Tibial artery (tissue), 4 donors: Measurements from ENCODE around the gene PTPN13.

ENCODE experiments used
- DNase-seq, 2 donors: peaks; one replicate each; pipeline ENCODE4 v3.0.0-alpha.2; 2019
- H3K27ac ChIP-seq, 2 donors: fragments of 200-600 bp; sonication (generic) in 1 of 2; 1 replicate in 1 of 2; 2 replicates in 1 of 2; pipeline ENCODE4 v1.5.1; 2018 to 2019; ENCODE audit warnings: mild to moderate bottlenecking in 1 of 2
- H3K27me3 ChIP-seq, 2 donors: fragments of 200-600 bp; sonication (generic) in 1 of 2; one replicate each; pipeline versions ENCODE4 v1.5.1 to v1.6.0; 2016 to 2019
- H3K36me3 ChIP-seq, 3 donors: fragments of 200-600 bp; sonication (generic) in 2 of 3; one replicate each; pipeline ENCODE4 v1.5.1; 2016 to 2019; ENCODE audit warnings: mild to moderate bottlenecking in 2 of 3
- H3K4me1 ChIP-seq, 4 donors: fragments of 200-600 bp; sonication (generic) in 2 of 4; 1 replicate in 3 of 4; 2 replicates in 1 of 4; pipeline ENCODE4 v1.5.1; 2016 to 2019
- H3K4me3 ChIP-seq, 2 donors: fragments of 200-600 bp; sonication (generic) in 1 of 2; 1 replicate in 1 of 2; 2 replicates in 1 of 2; pipeline ENCODE4 v1.5.1; 2018 to 2019; ENCODE audit warnings: mild to moderate bottlenecking in 2 of 2
- H3K9me3 ChIP-seq, 3 donors: fragments of 200-600 bp; sonication (generic) in 1 of 3; one replicate each; pipeline ENCODE4 v1.5.1; 2016 to 2019
- intact Hi-C: fragments of 100-400 bp; cut with DNase I; formaldehyde crosslinking; loops from one replicate; pipeline ENCODE4 v1.15.0; 2023; ENCODE audit warnings: low total_unique reads
- TF ChIP-seq, protein P1 (sequence below), 2 experiments: fragments of 200-600 bp in 1 of 2; fragments of 450-650 bp in 1 of 2; IDR thresholded peaks; one replicate each; pipeline ENCODE4 v1.5.1; 2017 to 2019; ENCODE audit warnings: antibody characterized with exemption in 2 of 2, mild to moderate bottlenecking in 1 of 2, moderate library complexity in 1 of 2

PTPN13 gene

DNA sequence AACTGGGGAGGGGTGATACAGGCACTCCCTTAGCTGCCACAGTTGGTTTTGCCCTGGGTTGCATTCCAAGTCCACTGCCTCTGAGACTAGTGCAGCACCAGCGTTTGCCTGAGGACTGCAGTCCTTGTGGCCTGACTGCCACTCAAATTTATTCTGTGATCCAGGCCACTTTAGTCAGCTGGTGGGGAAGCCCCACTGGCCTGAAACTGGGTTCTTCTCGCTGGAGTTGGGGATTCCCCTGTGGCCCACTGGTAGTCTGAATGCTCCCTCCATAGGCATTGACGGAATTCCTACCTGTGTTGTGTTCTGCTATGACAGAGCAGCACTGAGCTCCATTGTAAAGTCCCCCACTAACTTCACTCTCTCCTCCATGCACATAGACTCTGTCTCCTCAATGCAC is 63.8 kb downstream of the PTPN13 start:
- H3K27ac ChIP-seq = no peak overlapping the region
- H3K27me3 ChIP-seq = no peaks in the 10 kb centered on the region
- no peak for DNase-seq
- H3K4me1 ChIP-seq = no peaks in the 10 kb centered on the region
- H3K4me3 ChIP-seq = no peak overlapping the region
- TF ChIP-seq, protein P1, sequence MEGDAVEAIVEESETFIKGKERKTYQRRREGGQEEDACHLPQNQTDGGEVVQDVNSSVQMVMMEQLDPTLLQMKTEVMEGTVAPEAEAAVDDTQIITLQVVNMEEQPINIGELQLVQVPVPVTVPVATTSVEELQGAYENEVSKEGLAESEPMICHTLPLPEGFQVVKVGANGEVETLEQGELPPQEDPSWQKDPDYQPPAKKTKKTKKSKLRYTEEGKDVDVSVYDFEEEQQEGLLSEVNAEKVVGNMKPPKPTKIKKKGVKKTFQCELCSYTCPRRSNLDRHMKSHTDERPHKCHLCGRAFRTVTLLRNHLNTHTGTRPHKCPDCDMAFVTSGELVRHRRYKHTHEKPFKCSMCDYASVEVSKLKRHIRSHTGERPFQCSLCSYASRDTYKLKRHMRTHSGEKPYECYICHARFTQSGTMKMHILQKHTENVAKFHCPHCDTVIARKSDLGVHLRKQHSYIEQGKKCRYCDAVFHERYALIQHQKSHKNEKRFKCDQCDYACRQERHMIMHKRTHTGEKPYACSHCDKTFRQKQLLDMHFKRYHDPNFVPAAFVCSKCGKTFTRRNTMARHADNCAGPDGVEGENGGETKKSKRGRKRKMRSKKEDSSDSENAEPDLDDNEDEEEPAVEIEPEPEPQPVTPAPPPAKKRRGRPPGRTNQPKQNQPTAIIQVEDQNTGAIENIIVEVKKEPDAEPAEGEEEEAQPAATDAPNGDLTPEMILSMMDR (IDR thresholded peaks at IDR 0.05) = no peak
- H3K36me3 ChIP-seq = peaks cover 0 to 2% (median 0%) of the 10 kb centered on the region in 3 donors
- intact Hi-C loops = no loop called here
- H3K9me3 ChIP-seq = peaks cover 0 to 9% (median 5%) of the 10 kb centered on the region in 3 donors

DNA sequence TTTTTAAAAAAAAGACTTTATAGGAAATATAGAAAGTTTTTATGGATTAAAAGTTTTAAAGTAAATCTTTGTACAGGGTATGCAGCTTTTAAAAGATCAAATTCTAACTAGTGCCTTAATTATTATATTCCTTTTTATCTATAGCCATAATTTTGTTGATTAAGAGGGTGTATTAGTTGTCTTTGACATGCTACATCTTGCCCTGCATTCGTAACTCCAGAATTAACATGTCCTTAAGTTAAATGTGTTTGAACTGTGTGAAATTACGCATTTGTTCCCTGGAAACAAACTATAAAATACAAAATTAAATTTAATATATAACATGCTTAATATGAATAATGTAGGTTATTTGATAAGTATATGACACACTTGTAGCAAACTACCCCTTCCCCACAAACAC is 66.3 kb downstream of the PTPN13 start:
- DNase-seq = no peak
- Histone ChIP-seq H3K4me1 (no peaks in the 10 kb centered on the region), H3K27me3 (no peaks in the 10 kb centered on the region), H3K4me3 (no peak overlapping the region), H3K9me3 (no peaks in the 10 kb centered on the region), H3K27ac (no peak overlapping the region), H3K36me3 (peaks cover 0 to 2% (median 0%) of the 10 kb centered on the region in 3 donors)
- TF ChIP-seq, protein P1 (IDR thresholded peaks at IDR 0.05) = no peak
- intact Hi-C loops = no loop called here

DNA sequence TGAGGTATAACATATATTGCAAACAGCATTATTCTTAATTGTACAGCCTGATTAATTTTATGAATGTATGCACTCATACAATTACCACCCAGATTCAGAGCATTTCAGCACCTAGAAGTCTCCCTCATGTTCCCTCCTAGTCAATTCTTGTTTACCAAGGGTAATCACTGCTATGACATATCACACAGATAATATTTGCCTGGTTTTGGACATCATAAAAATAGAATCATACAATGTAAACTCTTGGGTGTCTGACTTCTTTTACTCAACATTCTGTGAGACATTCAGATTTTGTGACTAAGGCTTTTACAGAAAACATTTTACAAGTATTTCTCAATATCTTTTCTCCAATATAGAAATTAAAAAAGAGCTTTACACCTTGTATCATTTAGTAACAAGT is 66.9 kb downstream of the PTPN13 start:
- Histone ChIP-seq H3K4me3 (no peak overlapping the region), H3K36me3 (peaks cover 0 to 2% (median 0%) of the 10 kb centered on the region in 3 donors), H3K4me1 (no peaks in the 10 kb centered on the region), H3K9me3 (no peaks in the 10 kb centered on the region), H3K27ac (no peak overlapping the region), H3K27me3 (no peaks in the 10 kb centered on the region)
- TF ChIP-seq, protein P1 (IDR thresholded peaks at IDR 0.05) = no peak
- no peak for DNase-seq
- intact Hi-C loops = no loop called here

DNA sequence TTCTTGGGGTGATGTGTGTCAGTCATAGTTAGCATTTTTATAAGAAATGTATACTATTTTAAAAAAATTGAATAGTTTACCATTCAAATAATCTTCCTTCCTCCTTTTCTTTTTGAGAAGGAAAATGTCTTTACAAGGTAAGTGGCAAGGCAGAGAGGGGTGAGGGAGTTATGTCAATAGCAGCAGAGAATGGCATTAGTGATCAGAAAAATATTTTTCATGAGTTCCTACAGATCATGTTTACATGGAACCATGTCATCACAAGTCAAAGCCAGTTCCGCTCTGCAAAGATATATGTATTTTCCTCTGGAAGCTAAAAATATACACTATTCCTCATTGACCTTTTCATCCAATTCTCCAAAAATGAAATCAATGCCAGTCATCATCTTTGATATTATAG is 67.3 kb downstream of the PTPN13 start:
- intact Hi-C loops = no loop called here
- Histone ChIP-seq H3K27ac (no peak overlapping the region), H3K27me3 (no peaks in the 10 kb centered on the region), H3K4me3 (no peak overlapping the region), H3K9me3 (no peaks in the 10 kb centered on the region), H3K4me1 (no peaks in the 10 kb centered on the region), H3K36me3 (peaks cover 0 to 2% (median 0%) of the 10 kb centered on the region in 3 donors)
- no peak for DNase-seq
- TF ChIP-seq, protein P1 (IDR thresholded peaks at IDR 0.05) = no peak

DNA sequence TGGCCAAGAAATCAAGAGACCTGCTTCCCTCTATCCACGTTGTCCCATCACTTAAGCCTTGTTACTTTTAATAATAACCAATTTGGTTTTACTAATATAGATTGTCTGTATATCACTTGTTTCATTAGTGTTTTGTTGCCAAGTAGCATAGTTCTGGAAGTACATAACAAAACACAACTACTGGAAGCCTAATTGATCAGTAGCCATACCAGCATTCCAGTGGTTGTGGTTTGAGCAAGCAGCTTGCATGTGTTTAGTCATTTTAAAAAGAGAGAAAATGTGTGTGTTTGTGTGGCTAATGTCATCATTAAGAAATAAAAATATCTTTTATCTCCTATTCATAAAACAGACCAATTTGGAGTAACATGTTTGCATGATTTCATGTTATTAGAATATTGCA is 70.8 kb downstream of the PTPN13 start:
- H3K4me1 ChIP-seq = no peaks in the 10 kb centered on the region
- H3K27me3 ChIP-seq = no peaks in the 10 kb centered on the region
- H3K9me3 ChIP-seq = no peaks in the 10 kb centered on the region
- H3K4me3 ChIP-seq = no peak overlapping the region
- H3K27ac ChIP-seq = no peak overlapping the region
- TF ChIP-seq, protein P1 (IDR thresholded peaks at IDR 0.05) = no peak
- intact Hi-C loops = no loop called here
- no peak for DNase-seq
- no peaks in the 10 kb centered on the region for H3K36me3 ChIP-seq

DNA sequence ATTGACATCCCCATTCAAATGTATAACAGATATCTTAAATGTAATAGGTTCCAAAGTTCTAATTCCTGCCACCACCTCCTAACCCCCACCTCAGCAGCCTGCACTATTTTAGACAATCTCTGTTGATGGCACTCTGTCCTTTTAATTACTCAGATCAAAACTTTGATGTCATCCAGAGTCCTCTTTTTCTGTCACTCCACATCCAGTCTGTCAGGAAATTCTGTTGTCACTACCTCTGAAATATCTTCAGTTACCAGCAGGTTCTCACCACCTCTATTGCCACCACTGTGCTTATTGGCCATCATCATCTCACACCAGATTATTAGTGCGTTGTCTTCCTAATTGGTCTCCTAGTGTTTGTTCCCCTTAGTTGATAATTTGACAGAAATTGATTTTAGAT is 76.2 kb downstream of the PTPN13 start:
- Histone ChIP-seq H3K4me1 (no peaks in the 10 kb centered on the region), H3K4me3 (no peak overlapping the region), H3K9me3 (no peaks in the 10 kb centered on the region), H3K27ac (no peak overlapping the region), H3K27me3 (no peaks in the 10 kb centered on the region), H3K36me3 (no peaks in the 10 kb centered on the region)
- DNase-seq = no peak
- intact Hi-C loops = no loop called here
- TF ChIP-seq, protein P1 (IDR thresholded peaks at IDR 0.05) = no peak
